ENCODE results near the gene FSTL1.

DNA sequence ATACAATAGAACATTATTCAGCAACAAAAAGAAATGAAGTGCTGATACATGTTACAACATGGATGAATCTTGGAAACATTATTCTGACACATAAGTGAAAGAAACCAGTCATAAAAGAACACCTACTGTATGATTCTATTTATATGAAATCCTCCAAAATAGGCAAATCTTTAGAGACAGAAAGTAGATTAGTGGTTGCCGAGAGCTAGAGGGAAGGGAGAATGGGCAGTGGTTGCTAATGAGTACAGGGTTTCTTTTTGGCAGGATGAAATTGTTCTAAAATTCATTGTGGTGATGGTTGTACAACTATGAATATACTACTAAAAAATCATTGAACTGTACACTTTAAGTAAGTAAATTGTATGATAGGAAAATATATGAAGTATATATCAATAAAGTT lies 95.3 kb downstream of the FSTL1 start:
- no peak for TF ChIP-seq FOXM1 (IDR thresholded peaks at IDR 0.05; ENCODE audit: low read depth)
- TF ChIP-seq, protein P1, sequence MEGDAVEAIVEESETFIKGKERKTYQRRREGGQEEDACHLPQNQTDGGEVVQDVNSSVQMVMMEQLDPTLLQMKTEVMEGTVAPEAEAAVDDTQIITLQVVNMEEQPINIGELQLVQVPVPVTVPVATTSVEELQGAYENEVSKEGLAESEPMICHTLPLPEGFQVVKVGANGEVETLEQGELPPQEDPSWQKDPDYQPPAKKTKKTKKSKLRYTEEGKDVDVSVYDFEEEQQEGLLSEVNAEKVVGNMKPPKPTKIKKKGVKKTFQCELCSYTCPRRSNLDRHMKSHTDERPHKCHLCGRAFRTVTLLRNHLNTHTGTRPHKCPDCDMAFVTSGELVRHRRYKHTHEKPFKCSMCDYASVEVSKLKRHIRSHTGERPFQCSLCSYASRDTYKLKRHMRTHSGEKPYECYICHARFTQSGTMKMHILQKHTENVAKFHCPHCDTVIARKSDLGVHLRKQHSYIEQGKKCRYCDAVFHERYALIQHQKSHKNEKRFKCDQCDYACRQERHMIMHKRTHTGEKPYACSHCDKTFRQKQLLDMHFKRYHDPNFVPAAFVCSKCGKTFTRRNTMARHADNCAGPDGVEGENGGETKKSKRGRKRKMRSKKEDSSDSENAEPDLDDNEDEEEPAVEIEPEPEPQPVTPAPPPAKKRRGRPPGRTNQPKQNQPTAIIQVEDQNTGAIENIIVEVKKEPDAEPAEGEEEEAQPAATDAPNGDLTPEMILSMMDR (IDR thresholded peaks at IDR 0.05): no peak
- no peak for TF ChIP-seq NFIC (IDR thresholded peaks at IDR 0.05; ENCODE audit: borderline replicate concordance)
- no peak for TF ChIP-seq RAD21 (IDR thresholded peaks at IDR 0.05; ENCODE audit: low read length)
- no peak for TF ChIP-seq REST (IDR thresholded peaks at IDR 0.05; ENCODE audit: low read depth, low read length)
- TF ChIP-seq MEF2A (IDR thresholded peaks at IDR 0.05; ENCODE audit: borderline replicate concordance, low read depth): no peak
- TF ChIP-seq CHD2 (IDR thresholded peaks at IDR 0.05; ENCODE audit: low read length, partially characterized antibody): no peak
- TF ChIP-seq JUND (IDR thresholded peaks at IDR 0.05): no peak
- TF ChIP-seq, protein P2, sequence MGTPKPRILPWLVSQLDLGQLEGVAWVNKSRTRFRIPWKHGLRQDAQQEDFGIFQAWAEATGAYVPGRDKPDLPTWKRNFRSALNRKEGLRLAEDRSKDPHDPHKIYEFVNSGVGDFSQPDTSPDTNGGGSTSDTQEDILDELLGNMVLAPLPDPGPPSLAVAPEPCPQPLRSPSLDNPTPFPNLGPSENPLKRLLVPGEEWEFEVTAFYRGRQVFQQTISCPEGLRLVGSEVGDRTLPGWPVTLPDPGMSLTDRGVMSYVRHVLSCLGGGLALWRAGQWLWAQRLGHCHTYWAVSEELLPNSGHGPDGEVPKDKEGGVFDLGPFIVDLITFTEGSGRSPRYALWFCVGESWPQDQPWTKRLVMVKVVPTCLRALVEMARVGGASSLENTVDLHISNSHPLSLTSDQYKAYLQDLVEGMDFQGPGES (IDR thresholded peaks at IDR 0.05; ENCODE audit: low read depth, low read length): no peak
- TF ChIP-seq RXRA (IDR thresholded peaks at IDR 0.05; ENCODE audit: borderline replicate concordance, low read depth): no peak
- TF ChIP-seq POLR2AphosphoS5 (IDR thresholded peaks at IDR 0.05; ENCODE audit: low read depth, low read length): no peak
- TF ChIP-seq TAF1 (IDR thresholded peaks at IDR 0.05; ENCODE audit: borderline replicate concordance, low read depth, low read length): no peak

Data from SK-N-SH (cell line).